ENCODE measurements around the gene APOL3.
"Not testable (repeated sequence)": the region's sequence is repeated elsewhere in the genome, so short reads cannot be mapped to it uniquely, and the experiment has no call there.

DNA sequence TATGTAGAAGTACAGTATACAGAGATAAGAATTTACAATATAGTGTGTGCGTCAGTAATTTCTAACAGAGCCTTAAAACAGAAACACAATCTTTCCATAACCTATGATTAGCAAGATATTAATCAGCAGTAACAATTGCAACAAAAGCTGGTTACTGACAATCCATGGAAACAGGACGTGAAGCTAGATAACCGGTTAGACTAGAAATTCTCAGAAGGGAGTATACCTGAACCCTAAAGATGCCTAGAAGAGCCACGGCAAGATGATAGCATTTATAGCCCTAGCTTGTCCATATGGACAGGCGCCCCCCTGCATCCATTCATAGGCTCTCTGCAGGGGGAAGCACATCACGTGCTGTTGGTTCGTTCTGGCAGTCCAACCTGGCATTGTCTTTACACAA lies 42.9 kb upstream of the APOL3 start:
- TF ChIP-seq, protein P1, sequence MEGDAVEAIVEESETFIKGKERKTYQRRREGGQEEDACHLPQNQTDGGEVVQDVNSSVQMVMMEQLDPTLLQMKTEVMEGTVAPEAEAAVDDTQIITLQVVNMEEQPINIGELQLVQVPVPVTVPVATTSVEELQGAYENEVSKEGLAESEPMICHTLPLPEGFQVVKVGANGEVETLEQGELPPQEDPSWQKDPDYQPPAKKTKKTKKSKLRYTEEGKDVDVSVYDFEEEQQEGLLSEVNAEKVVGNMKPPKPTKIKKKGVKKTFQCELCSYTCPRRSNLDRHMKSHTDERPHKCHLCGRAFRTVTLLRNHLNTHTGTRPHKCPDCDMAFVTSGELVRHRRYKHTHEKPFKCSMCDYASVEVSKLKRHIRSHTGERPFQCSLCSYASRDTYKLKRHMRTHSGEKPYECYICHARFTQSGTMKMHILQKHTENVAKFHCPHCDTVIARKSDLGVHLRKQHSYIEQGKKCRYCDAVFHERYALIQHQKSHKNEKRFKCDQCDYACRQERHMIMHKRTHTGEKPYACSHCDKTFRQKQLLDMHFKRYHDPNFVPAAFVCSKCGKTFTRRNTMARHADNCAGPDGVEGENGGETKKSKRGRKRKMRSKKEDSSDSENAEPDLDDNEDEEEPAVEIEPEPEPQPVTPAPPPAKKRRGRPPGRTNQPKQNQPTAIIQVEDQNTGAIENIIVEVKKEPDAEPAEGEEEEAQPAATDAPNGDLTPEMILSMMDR (conservative IDR thresholded peaks at IDR 0.05; ENCODE audit: low read depth, low read length) = not testable (repeated sequence)
- TF ChIP-seq EZH2 (IDR thresholded peaks at IDR 0.05; ENCODE audit: borderline replicate concordance, low read depth, low read length, poor library complexity, severe bottlenecking) = not testable (repeated sequence)
